ENCODE data around the gene PCDH15.
"Not testable (repeated sequence)": the region's sequence is repeated elsewhere in the genome, so short reads cannot be mapped to it uniquely, and the experiment has no call there.

The PCDH15 gene

GRCh38 chr10:53952698-53953630, 848.1 kb downstream of the PCDH15 start:
- H2AFZ ChIP-seq (ENCODE audit: low read depth, low read length), result no peak overlapping the region
- no peaks in the 10 kb centered on the region for H4K20me1 ChIP-seq (ENCODE audit: insufficient read depth, low read length)
- TF ChIP-seq EZH2 (IDR thresholded peaks at IDR 0.05; ENCODE audit: borderline replicate concordance, low read depth, low read length, severe bottlenecking), result no peak
- TF ChIP-seq CTCF (IDR thresholded peaks at IDR 0.05; ENCODE audit: borderline replicate concordance, extremely low read depth, low read length, poor library complexity, severe bottlenecking), result no peak
- H3K4me2 ChIP-seq (ENCODE audit: insufficient read depth, low read length), result no peak overlapping the region
- ATAC-seq (ENCODE audit: insufficient read depth, low read depth) (no peak), DNase-seq (no peak)
- H3K4me3 ChIP-seq (ENCODE audit: low read depth in 1 of 2, low read length in 2 of 2), result no peak overlapping the region
- H3K9ac ChIP-seq (ENCODE audit: low read depth, low read length), result no peak overlapping the region
- H3K79me2 ChIP-seq (ENCODE audit: insufficient read depth, low read length), result no peaks in the 10 kb centered on the region
- H3K27ac ChIP-seq (ENCODE audit: low read length), result no peak overlapping the region
- H3K4me1 ChIP-seq (ENCODE audit: insufficient read depth, low read length), result no peaks in the 10 kb centered on the region
- no peaks in the 10 kb centered on the region for H3K36me3 ChIP-seq (ENCODE audit: insufficient read depth, low read length)
- H3K27me3 ChIP-seq (ENCODE audit: insufficient read depth, low read length, poor library complexity), result no peaks in the 10 kb centered on the region
- peaks cover 13% of the 10 kb centered on the region for H3K9me3 ChIP-seq (ENCODE audit: insufficient read depth, low read length, severe bottlenecking)

GRCh38 chr10:53939654-53940053, 861.4 kb downstream of the PCDH15 start:
- Histone ChIP-seq H3K9ac (ENCODE audit: low read depth, low read length) (no peak overlapping the region), H3K4me3 (ENCODE audit: low read depth in 1 of 2, low read length in 2 of 2) (no peak overlapping the region), H3K36me3 (ENCODE audit: insufficient read depth, low read length) (no peaks in the 10 kb centered on the region), H3K79me2 (ENCODE audit: insufficient read depth, low read length) (no peaks in the 10 kb centered on the region), H3K4me1 (ENCODE audit: insufficient read depth, low read length) (no peaks in the 10 kb centered on the region), H3K27me3 (ENCODE audit: insufficient read depth, low read length, poor library complexity) (no peaks in the 10 kb centered on the region), H3K27ac (ENCODE audit: low read length) (no peak overlapping the region), H2AFZ (ENCODE audit: low read depth, low read length) (no peak overlapping the region), H4K20me1 (ENCODE audit: insufficient read depth, low read length) (no peaks in the 10 kb centered on the region), H3K4me2 (ENCODE audit: insufficient read depth, low read length) (no peak overlapping the region), H3K9me3 (ENCODE audit: insufficient read depth, low read length, severe bottlenecking) (no peaks in the 10 kb centered on the region)
- TF ChIP-seq CTCF (IDR thresholded peaks at IDR 0.05; ENCODE audit: borderline replicate concordance, extremely low read depth, low read length, poor library complexity, severe bottlenecking), result no peak
- no peak for TF ChIP-seq EZH2 (IDR thresholded peaks at IDR 0.05; ENCODE audit: borderline replicate concordance, low read depth, low read length, severe bottlenecking)
- ATAC-seq (ENCODE audit: insufficient read depth, low read depth) (no peak), DNase-seq (no peak)

GRCh38 chr10:53930648-53931047, 870.4 kb downstream of the PCDH15 start:
- H3K4me2 ChIP-seq (ENCODE audit: insufficient read depth, low read length), result no peak overlapping the region
- H3K36me3 ChIP-seq (ENCODE audit: insufficient read depth, low read length), result no peaks in the 10 kb centered on the region
- no peaks in the 10 kb centered on the region for H4K20me1 ChIP-seq (ENCODE audit: insufficient read depth, low read length)
- H3K27me3 ChIP-seq (ENCODE audit: insufficient read depth, low read length, poor library complexity), result no peaks in the 10 kb centered on the region
- H3K4me1 ChIP-seq (ENCODE audit: insufficient read depth, low read length), result no peaks in the 10 kb centered on the region
- DNase-seq (no peak), ATAC-seq (ENCODE audit: insufficient read depth, low read depth) (no peak)
- H3K79me2 ChIP-seq (ENCODE audit: insufficient read depth, low read length), result no peaks in the 10 kb centered on the region
- no peak overlapping the region for H2AFZ ChIP-seq (ENCODE audit: low read depth, low read length)
- H3K9me3 ChIP-seq (ENCODE audit: insufficient read depth, low read length, severe bottlenecking), result no peaks in the 10 kb centered on the region
- no peak overlapping the region for H3K9ac ChIP-seq (ENCODE audit: low read depth, low read length)
- TF ChIP-seq CTCF (IDR thresholded peaks at IDR 0.05; ENCODE audit: borderline replicate concordance, extremely low read depth, low read length, poor library complexity, severe bottlenecking) (no peak), EZH2 (IDR thresholded peaks at IDR 0.05; ENCODE audit: borderline replicate concordance, low read depth, low read length, severe bottlenecking) (no peak)
- H3K27ac ChIP-seq (ENCODE audit: low read length), result no peak overlapping the region
- H3K4me3 ChIP-seq (ENCODE audit: low read depth in 1 of 2, low read length in 2 of 2), result no peak overlapping the region

DNA sequence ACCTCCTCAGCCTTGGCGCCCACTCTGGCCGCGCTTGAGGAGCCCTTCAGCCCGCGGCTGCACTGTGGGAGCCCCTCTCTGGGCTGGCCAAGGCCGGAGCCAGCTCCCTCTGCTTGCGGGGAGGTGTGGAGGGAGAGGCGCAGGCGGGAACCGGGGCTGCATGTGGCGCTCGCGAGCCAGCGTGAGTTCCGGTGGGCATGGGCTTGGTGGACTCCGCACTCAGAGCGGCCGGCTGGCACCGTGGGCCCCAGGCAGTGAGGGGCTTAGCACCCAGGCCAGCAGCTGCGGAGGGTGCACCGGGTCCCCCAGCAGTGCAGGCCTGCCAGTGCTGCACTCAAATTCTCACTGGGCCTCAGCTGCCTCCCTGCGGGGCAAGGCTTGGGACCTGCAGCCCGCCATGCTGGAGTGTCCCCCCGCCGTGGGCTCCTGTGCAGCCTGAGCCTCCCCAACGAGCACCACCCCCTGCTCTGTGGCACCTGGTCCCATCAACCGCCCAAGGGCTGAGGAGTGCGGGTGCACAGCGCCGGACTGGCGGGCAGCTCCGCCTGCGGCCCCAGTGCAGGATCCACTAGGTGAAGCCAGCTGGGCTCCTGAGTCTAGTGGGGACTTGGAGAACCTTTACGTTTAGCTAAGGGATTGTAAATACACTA, 876.9 kb downstream of the PCDH15 start:
- H3K4me3 ChIP-seq (ENCODE audit: low read depth in 1 of 2, low read length in 2 of 2); H3K27me3 ChIP-seq (ENCODE audit: insufficient read depth, low read length, poor library complexity); H3K27ac ChIP-seq (ENCODE audit: low read length); H3K79me2 ChIP-seq (ENCODE audit: insufficient read depth, low read length); ATAC-seq (ENCODE audit: insufficient read depth, low read depth); H3K4me2 ChIP-seq (ENCODE audit: insufficient read depth, low read length); DNase-seq; H4K20me1 ChIP-seq (ENCODE audit: insufficient read depth, low read length); H3K9ac ChIP-seq (ENCODE audit: low read depth, low read length); H3K9me3 ChIP-seq (ENCODE audit: insufficient read depth, low read length, severe bottlenecking); H3K4me1 ChIP-seq (ENCODE audit: insufficient read depth, low read length); H3K36me3 ChIP-seq (ENCODE audit: insufficient read depth, low read length); H2AFZ ChIP-seq (ENCODE audit: low read depth, low read length): not testable (repeated sequence)

Measured in DND-41 (cell line).